Measurements from ENCODE around the gene PELI2.
A peak's percentile ranks its signal among the peaks of the same experiment; 100 is the strongest.

The PELI2 gene

DNA sequence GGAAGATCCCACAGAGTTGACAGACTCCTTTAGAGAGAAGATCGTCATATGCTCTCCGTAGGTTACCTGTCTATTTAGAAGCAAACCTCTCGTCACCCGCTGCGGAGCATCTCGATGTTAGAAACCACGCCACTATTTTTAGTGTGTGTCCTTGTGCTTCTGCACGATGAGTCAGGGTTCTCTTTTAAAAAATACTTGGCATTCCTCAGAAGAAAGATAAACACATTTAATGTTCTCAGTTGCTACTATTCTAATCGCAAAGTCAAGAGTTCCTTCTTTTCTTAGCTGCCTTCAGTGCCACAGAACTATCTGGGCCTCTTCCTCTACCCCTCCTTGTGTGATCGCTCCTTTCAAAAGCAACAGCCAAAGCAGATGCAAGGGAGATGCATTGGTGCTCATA lies 192.4 kb downstream of the PELI2 start:
- no peak for DNase-seq

DNA sequence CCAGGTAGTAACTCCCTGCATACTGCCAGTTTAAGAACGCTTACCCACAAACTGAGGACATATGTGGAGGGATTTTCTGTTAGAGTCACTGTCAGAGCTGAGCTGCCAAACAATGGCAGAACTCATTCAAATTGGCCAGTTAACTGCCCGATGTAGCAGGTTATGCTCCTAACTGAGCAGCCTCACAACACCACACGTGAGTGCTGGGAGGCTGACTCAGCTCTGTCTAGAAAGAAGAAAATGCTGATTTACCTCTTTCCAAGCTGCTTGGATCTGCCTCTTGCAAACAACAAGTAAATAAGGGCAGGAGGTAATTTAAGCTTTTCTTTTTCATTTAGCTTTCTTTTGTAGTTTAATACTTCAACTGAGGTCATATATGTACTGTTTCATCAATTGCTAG lies 195.6 kb downstream of the PELI2 start:
- no peak for DNase-seq

DNA sequence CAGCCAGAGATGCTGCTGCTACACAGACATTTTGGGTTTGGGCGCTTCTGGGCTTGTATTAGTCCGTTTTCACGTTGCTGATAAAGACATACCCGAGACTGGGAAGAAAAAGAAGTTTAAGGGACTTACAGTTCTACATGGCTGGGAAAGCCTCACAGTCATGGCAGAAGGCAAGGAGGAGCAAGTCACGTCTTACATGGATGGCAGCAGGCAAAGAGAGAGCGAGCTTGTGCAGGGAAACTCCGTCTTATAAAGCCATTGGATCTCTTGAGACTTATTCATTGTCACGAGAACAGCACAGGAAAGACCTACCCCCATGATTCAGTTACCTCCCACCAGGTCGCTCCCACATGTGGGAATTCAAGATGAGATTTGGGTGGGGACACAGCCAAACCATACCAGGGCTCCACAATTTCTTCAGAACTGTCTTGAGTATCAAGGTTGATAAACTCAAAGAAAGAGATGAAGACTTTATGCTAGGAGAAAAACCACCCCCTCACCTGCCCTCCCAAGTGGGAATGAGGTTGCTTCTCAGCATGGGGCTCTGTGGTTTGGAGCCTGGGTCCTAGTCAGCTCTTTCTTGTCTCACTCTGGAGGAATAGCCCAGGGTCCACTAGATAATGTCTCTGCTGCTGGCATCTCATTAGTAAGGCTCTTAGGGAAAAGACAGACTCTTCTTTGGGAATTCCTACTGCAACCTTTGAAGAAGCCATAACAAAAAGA lies 200.3 kb downstream of the PELI2 start:
- DNase-seq, result no peak

DNA sequence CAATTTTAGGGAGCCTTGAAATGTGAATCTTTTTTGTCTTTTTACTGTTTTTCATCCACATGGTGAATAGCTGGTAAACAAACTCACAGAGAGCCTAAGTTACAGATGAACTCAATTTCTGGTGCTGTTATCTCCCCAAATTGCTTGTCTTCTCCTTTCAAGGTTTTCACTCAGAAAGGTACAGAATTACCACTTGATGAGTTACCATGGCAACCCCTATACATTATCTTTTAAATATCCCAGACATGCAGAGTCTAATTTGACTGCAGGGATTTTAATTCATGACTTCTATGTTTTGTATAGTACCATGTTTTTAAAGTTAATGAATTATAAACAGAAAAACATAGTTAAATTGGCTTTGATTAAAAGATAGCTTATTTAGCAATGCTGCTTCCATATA lies 203.7 kb downstream of the PELI2 start:
- DNase-seq, result no peak

DNA sequence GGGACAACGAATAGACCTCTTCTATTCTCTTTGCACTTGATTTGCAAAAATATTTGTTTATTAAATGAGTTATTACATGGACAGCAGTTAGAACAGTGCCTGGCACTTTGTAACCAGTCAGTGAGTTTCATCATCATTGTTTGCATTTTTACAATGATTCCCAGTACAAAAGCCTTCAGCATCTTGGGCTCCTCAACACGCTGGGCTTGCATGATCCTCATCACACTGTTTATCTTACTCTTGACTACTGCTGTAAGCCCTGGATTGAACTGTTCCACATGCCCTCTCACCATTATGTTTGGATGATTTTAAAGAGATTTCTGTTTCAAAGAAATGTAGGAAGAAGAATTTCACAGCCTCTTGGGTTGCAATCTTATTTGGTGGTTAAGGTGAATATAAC lies 204.3 kb downstream of the PELI2 start:
- DNase-seq, result no peak

DNA sequence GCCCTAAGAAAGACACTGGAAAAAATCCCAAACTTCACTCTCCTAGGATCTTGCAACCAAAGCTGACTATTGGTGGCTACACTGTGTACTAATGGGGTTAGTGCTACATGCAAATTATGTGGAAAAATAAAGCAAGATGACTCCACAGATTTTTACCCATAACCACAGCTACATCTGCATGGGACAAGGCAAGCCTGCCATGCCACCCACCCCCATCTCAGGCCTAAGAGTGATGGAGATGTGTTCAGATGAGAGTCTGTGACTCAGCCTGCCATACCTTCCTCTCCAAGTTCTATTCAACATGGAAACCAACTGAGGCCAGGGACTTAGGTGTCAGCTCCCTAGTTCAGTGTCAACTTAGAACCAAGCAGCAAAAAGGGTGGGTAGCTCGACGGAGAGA lies 206.2 kb downstream of the PELI2 start:
- peak in 1 of 2 experiments; percentile 72 for DNase-seq

DNA sequence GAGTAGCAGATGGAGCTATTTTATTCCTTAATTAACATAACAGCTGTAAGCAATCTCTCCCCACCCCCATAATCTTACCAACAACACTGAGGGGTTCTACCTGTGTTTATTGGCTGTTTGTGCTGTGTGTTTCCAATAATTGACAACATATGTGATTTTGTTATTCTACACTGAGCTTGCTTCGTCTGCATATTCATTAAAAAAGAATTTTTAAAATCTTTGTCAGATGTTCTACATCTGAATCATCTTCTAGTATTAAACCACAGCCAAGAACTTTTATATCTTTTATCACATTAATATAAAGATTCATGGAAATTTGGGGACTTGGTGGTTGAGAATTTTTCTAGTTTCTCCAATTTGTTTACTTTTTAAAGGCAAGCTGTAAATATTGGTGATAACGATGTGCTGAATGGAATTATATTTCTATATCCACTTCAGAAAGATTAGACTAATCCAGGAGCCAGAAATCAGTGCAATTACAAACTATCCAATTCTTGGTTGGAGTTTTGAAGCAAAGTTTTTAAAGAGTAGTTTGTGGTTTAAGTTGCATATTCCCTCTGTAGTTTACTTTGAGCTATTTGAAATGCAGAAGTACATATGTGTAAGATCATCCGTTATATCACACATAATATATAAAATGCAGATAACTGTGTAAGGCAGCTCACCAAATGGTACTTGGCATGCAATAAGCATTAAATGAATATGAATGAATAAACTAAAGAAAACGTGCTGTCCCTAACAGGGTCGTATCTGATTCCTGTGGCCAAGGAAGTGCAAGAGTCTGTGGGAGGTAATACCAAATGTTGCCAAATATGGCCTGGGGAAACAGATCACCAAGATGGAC lies 206.9 kb downstream of the PELI2 start:
- DNase-seq, result peak in 1 of 2 experiments; percentile 92

DNA sequence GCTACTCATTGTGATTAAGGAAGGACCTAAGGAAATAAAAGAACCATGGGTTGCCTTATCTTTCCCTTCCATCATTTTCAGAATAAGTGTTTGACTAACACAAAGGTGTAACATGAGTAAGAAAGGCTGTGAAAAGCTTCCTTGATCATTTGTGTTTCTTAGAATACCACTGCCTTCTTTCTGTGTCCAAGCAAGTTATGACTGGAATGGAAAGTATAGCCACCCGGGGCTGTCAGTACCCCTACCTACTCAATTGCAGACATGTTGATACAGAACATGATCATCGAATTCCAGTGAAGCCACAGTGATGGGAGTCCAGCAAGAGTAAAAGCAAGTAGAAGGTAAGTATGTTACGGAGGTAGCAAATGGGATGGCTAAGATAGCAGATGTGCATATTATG lies 209.8 kb downstream of the PELI2 start:
- DNase-seq, result no peak

DNA sequence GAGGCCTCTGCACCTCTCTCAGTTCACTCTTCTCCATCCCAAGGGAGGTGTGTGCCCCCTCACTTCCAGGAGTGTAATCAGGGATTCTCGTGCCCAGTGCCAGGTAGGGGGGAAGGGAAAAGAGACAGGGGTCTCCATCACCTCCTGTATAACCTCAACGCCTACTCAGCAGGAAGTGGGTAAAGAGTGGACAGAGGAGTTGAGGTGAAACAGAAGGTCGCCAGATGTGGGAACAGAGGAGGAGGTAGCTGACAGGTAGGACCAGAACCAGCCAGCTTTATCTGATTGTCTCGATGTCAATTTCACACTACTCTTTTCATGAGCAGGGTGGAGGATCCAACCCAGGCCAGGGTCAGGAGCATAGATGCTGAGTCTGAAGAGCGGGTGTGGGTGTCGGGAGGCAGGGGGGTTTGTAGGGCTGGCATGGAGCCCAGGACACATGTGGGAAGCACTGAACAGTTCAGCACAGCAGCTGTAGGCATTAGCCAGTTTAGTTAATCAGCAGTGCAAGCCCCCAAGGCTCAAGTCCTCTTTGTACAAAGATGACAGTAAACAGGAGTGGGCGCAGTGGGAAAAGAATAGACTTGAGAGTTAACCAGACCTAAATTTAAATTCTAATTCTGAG lies 213.5 kb downstream of the PELI2 start:
- DNase-seq, result peak; percentile 35 to 88

DNA sequence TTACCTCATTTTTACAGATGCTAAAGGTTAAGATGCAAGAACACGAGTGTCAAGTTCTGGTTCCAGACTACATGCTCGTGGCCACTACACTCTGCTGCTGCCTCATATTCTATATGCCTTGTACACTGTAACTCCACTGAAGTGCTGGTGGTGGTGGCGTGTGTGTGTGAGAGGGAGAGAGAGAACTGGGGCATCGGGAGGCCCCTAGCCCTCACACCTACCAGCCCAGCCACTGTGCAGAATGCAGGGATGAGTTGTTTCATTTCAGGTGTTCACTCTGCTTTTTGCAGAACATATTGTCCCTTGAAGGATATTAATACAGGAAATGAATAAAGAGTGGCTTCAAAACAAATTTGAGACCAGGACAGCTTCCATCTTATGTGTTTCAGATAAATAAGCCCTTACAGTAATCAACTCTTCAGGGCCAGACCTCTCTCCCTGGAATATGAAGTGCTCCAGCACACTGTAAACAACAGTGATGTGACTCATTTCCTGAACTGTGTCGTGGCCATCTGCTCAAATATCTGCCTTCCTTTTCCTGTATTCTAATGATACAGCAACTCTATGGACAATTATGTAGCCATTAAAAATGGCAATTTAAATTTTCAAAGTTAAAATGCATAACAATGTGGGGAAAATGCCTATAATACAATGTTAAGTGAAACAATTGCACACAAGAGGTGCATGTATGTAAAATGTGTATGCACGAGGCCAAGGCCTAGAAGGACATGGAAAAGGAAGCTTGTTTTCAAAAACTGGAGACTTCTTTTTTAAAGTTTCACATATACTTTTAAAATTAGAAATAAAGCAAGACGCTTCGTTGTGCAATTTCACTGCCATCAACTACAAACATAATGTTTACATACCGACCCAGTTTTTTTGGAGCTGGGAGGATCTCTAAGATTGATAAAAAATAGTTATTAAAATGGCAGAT lies 215.4 kb downstream of the PELI2 start:
- DNase-seq, result peak; percentile 26 to 73

DNA sequence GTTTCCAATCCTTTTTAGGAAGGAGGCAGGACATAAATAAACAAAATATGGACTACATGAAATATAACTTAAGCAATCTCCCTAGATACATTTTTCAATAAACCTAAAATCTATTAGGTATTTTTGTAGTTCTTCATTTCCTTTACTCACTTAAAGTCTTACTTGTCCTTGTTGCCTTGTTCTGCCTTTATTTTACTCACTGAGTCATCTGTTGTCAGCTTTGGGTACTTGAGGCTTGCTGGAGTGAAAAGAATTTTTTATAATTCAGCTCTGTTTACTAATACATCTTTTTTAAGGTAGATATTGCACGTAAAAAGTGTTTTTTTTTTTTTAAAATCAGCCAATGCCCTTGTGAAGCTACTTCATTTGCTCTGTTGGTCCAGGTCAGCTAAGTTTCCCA lies 216.2 kb downstream of the PELI2 start:
- no peak for DNase-seq

DNA sequence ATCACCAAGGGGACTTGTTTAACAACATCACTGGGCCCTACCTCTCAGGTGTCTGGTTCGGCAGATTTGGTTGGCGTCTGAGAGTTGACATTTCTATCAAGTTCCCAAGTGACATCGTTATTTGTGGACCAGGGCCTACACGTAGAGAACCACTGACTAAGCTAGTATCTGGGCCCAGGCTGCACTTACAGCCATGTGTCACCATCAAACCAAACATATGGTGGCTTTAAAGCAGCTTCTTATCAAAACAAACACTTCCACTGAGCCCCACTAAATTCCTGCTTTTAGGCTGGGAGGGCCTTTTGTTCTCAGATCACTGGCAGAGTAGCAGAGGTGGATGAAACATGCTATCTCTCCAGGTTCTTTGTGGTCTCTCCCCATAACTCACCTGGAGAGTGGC lies 220.5 kb downstream of the PELI2 start:
- peak; percentile 60 to 86 for DNase-seq

DNA sequence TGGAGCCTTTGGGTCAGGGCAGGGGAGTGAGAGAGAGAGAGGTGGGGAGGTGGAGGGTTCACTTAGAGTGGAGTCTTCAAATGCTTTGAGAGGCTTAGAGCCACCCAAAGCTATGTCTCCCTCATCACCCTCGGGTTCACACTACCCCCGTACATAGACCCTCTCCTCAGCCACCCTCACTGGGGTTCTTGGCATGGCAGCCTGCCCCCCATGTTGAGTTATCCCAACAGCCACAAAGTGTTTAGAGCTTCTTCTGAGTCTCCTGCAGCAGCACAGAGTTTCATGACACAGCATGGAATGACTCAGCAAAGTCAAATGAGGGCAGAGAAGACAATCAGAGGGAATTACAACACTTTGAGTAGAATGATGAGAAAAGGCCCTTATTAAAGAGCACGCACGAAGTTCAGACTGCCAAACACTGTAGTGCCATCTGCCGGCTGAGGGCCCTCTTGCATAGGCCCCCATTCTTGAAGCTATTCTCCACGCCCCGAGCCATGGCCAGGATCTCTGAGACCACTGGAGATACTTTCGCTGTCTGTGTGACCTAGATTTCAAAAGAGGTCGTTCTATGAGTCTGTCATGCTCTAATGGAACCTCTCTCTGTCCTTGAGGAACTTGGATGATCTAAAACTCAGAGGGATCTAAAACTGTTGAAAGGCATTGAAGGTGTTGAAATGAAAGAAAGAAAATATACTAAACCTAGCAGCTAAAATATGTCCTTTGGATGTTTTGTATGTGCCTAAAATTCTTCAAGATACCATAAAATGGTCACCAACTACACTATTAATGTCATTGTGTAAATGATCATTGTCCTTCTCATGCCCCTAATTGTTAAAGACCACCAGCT lies 221.9 kb downstream of the PELI2 start:
- peak; percentile 89 to 91 for DNase-seq

DNA sequence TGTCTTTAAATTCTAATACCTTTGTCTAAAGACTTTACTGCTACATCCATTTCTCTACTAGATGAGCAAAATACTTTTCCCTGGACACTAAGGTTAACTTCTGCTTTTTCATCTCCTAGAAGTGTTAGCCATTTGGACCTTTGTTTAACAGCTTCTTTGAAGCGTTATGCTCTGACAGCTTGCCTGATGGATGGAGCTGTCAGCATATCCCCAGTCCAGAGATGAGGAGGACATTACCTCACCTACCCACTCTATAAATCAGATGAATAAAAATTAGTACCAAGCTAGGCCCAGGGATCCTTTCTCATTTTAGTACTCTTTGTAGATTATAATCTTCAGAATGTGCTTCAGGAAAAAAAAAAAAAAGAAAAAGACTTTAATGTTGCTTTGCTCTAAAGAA lies 222.7 kb downstream of the PELI2 start:
- no peak for DNase-seq

DNA sequence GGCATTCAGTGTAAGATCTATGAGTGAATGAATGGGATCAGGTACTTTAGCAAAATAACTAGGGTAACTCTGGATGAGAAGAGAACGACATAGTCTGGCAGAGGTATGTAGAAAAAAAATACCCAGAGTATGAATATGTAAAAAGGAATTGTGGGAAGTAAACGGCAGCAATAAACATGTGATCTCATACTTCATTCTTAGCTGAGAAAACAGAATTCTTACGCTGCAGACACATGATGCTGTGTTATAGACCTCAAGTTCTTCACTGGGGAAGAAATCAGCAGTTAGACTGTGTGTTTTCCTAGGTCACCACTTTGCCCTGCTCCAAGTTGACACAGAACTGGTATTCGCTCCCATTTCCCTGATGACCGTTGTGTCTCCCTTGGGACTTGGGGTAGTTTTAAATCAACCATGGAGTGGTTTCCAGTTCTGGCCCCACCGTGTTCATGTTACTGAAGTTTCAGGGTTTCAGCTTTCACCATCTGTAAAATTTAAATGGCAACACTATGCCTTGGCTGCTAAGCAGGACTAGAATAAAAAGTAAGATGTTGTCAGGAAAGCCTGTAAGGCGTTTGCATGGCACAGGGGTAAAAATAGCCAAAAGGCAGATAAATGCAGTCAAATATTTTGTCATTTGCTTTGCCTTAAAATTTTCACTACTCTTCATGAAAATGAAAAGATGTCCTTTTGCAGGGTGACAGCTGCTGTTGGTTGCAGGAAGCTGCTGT lies 223.7 kb downstream of the PELI2 start:
- peak in 1 of 2 experiments; percentile 42 for DNase-seq

DNA sequence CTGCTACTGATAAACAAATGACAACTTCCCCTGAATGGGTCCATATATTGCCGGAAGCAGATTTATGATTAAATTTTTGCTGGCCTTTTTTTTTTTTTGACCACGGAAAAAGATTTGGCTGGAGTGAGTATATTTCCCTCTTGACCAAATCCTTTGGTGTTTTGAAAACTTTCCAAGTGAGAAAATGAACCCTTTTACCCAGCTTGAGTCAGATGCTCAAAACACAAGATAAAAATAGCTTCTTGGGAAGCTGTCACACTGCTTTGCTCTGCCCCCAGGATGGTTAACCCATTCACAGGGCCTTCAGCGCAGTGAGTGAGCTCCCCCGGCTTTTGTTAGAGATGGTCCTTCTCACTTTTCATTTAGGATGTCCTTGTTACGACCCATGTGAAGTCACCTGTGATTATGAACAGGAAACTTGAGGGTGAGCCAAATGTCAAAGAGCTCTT lies 224.3 kb downstream of the PELI2 start:
- DNase-seq, result peak; percentile 13 to 42

DNA sequence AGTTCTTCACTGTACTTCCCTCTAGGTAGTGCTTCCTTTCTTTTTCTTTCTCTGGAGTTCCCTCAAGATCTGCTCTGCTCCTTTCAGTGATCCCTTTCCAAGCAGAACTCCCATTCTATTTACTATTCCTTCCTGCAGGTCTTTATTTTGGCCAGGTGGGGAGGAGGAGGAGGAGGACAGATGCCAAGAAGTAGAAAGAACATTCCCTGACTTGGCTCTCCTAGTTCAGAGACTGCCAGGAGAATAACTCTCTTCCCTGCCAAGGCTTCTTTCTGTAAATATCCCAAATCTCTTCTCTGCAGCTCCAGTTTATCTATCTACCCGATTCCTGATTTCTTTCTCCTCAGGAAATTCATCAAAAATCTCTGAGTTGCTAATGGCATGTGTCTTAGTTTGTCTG lies 231.7 kb downstream of the PELI2 start:
- no peak for DNase-seq

Measured in NCI-H524 (cell line).